Measurements from ENCODE around the gene PROCA1. TPM values are rescaled to one million over a fixed set of nuclear protein-coding genes. Genes with fewer than 3 reads are reported as not detected.

The PROCA1 gene
- total RNA-seq, 1 donor = 0.36 TPM

GRCh38 chr17:28748852-28749515 is 37.3 kb upstream of the PROCA1 start:
- Histone ChIP-seq H3K79me2 (ENCODE audit: insufficient read depth, low read length) (peaks cover 63% of the 10 kb centered on the region), H3K4me2 (ENCODE audit: insufficient read depth, low read length) (no peak overlapping the region)
- no peak for TF ChIP-seq CTCF (IDR thresholded peaks at IDR 0.05; ENCODE audit: extremely low read depth, low read depth, low read length)

GRCh38 chr17:28747801-28748750 is 36.4 kb upstream of the PROCA1 start:
- H3K79me2 ChIP-seq (ENCODE audit: insufficient read depth, low read length) = peaks cover 63% of the 10 kb centered on the region
- peaks cover 20% of the 10 kb centered on the region for H3K4me1 ChIP-seq (ENCODE audit: insufficient read depth, low read length)
- peaks cover 54% of the 10 kb centered on the region for H3K36me3 ChIP-seq (ENCODE audit: insufficient read depth, low read length)
- H3K27ac ChIP-seq (ENCODE audit: low read depth, low read length) = no peak overlapping the region
- peaks cover 51% of the 10 kb centered on the region for H4K20me1 ChIP-seq (ENCODE audit: insufficient read depth, low read length)
- H3K4me3 ChIP-seq (ENCODE audit: insufficient read depth, low read length) = no peak overlapping the region
- no peaks in the 10 kb centered on the region for H3K9me3 ChIP-seq (ENCODE audit: low read depth, low read length)
- peak; percentile 81 for DNase-seq (ENCODE audit: insufficient read length, low spot score, missing footprints)
- H2AFZ ChIP-seq (ENCODE audit: low read length) = no peak overlapping the region
- TF ChIP-seq CTCF (IDR thresholded peaks at IDR 0.05; ENCODE audit: extremely low read depth, low read depth, low read length) = no peak
- no peak overlapping the region for H3K4me2 ChIP-seq (ENCODE audit: insufficient read depth, low read length)
- no peaks in the 10 kb centered on the region for H3K27me3 ChIP-seq (ENCODE audit: insufficient read depth, low read length)

More at GRCh38 chr17:28748852-28749515, 37.3 kb upstream of the PROCA1 start:
- Histone ChIP-seq H3K36me3 (ENCODE audit: insufficient read depth, low read length) (peaks cover 54% of the 10 kb centered on the region), H3K9me3 (ENCODE audit: low read depth, low read length) (no peaks in the 10 kb centered on the region), H4K20me1 (ENCODE audit: insufficient read depth, low read length) (peaks cover 51% of the 10 kb centered on the region), H3K4me1 (ENCODE audit: insufficient read depth, low read length) (peaks cover 18% of the 10 kb centered on the region), H3K4me3 (ENCODE audit: insufficient read depth, low read length) (no peak overlapping the region), H3K27ac (ENCODE audit: low read depth, low read length) (peak overlapping the region; percentile 12), H3K27me3 (ENCODE audit: insufficient read depth, low read length) (no peaks in the 10 kb centered on the region), H2AFZ (ENCODE audit: low read length) (no peak overlapping the region)
- no peak for DNase-seq (ENCODE audit: insufficient read length, low spot score, missing footprints)

GRCh38 chr17:28747051-28747691 is 35.5 kb upstream of the PROCA1 start:
- no peak for TF ChIP-seq CTCF (IDR thresholded peaks at IDR 0.05; ENCODE audit: extremely low read depth, low read depth, low read length)
- Histone ChIP-seq H3K27ac (ENCODE audit: low read depth, low read length) (no peak overlapping the region), H2AFZ (ENCODE audit: low read length) (no peak overlapping the region), H3K4me3 (ENCODE audit: insufficient read depth, low read length) (no peak overlapping the region), H3K4me1 (ENCODE audit: insufficient read depth, low read length) (peaks cover 28% of the 10 kb centered on the region), H4K20me1 (ENCODE audit: insufficient read depth, low read length) (peaks cover 49% of the 10 kb centered on the region), H3K4me2 (ENCODE audit: insufficient read depth, low read length) (no peak overlapping the region), H3K79me2 (ENCODE audit: insufficient read depth, low read length) (peaks cover 63% of the 10 kb centered on the region), H3K36me3 (ENCODE audit: insufficient read depth, low read length) (peaks cover 51% of the 10 kb centered on the region), H3K9me3 (ENCODE audit: low read depth, low read length) (no peaks in the 10 kb centered on the region), H3K27me3 (ENCODE audit: insufficient read depth, low read length) (no peaks in the 10 kb centered on the region)
- DNase-seq (ENCODE audit: insufficient read length, low spot score, missing footprints) = no peak

Data from osteoblast (primary cell).